ENCODE data around the gene HHAT. TPM values are rescaled to one million over a fixed set of nuclear protein-coding genes. Genes with fewer than 3 reads are reported as not detected.

HHAT gene
- polyA plus RNA-seq, 3 donors: 1.1 to 1.6 (median 1.5) TPM

DNA sequence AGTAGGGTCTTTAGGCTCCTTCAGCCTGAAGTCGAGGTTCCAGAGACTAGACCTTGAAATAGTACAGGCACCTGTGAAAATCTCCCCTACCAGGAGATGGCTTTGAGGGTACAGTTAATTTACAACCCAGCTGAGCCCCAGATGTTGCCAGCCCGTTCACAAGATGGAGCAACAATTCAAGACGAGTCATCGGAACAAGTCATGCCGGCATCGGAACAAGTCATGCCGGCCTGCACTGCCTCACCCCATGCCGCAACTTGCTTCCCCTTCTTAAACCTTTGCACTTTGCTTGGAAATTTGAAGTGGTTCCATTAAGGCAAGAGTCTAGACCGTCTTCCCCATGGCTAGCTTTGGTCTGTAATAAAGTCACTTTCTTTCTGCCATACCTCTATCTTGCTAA lies 16.0 kb downstream of the HHAT start:
- Mint-ChIP-seq H3K27ac (no peak overlapping the region), H3K36me3 (no peaks in the 10 kb centered on the region), H3K4me3 (no peak overlapping the region), H3K4me1 (peaks cover 15% of the 10 kb centered on the region), H3K9me3 (no peaks in the 10 kb centered on the region), H3K27me3 (ENCODE audit: low read depth in 3 of 3) (peaks cover 0 to 4% (median 0%) of the 10 kb centered on the region in 3 donors)
- no peak overlapping the region for H3K9ac ChIP-seq (ENCODE audit: insufficient read depth, low read length, poor library complexity, severe bottlenecking)
- no peaks in the 10 kb centered on the region for H3K36me3 ChIP-seq (replicated peaks in 1 of 2; ENCODE audit: control insufficient read depth in 1 of 2, insufficient read depth in 2 of 2, low read length in 2 of 2)
- H3K4me3 ChIP-seq (replicated peaks in 1 of 3; ENCODE audit: low read depth in 2 of 3, low read length in 3 of 3): no peak overlapping the region
- no peak overlapping the region for H3K4me2 ChIP-seq (replicated peaks; ENCODE audit: extremely low read depth, low read length, poor library complexity, severe bottlenecking)
- DNase-seq: no peak
- TF ChIP-seq, protein P1, sequence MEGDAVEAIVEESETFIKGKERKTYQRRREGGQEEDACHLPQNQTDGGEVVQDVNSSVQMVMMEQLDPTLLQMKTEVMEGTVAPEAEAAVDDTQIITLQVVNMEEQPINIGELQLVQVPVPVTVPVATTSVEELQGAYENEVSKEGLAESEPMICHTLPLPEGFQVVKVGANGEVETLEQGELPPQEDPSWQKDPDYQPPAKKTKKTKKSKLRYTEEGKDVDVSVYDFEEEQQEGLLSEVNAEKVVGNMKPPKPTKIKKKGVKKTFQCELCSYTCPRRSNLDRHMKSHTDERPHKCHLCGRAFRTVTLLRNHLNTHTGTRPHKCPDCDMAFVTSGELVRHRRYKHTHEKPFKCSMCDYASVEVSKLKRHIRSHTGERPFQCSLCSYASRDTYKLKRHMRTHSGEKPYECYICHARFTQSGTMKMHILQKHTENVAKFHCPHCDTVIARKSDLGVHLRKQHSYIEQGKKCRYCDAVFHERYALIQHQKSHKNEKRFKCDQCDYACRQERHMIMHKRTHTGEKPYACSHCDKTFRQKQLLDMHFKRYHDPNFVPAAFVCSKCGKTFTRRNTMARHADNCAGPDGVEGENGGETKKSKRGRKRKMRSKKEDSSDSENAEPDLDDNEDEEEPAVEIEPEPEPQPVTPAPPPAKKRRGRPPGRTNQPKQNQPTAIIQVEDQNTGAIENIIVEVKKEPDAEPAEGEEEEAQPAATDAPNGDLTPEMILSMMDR (IDR thresholded peaks at IDR 0.05): no peak
- 20% methylated on average over 3 of the region's 9 CpGs for WGBS (ENCODE audit: insufficient coverage)
- no peaks in the 10 kb centered on the region for H4K20me1 ChIP-seq (ENCODE audit: insufficient read depth, low read length)
- no peaks in the 10 kb centered on the region for H3K79me2 ChIP-seq (ENCODE audit: insufficient read depth, low read length)
- intact Hi-C loops (cut with micrococcal nuclease): no loop called here
- no peak overlapping the region for H2AFZ ChIP-seq (ENCODE audit: insufficient read depth, low read depth, low read length, poor library complexity, severe bottlenecking)
- H3K4me1 ChIP-seq (ENCODE audit: control insufficient read depth in 1 of 2, insufficient read depth in 2 of 2, low read length in 2 of 2): no peaks in the 10 kb centered on the region
- H3K27me3 ChIP-seq (ENCODE audit: control insufficient read depth in 2 of 2, insufficient read depth in 2 of 2, low read length in 2 of 2): no peaks in the 10 kb centered on the region
- no peak overlapping the region for H3K27ac ChIP-seq (ENCODE audit: low read depth in 1 of 2, low read length in 2 of 2)
- H3K9me3 ChIP-seq (replicated peaks in 1 of 2; ENCODE audit: control insufficient read depth in 1 of 2, insufficient read depth in 1 of 2, low read length in 2 of 2): no peaks in the 10 kb centered on the region

DNA sequence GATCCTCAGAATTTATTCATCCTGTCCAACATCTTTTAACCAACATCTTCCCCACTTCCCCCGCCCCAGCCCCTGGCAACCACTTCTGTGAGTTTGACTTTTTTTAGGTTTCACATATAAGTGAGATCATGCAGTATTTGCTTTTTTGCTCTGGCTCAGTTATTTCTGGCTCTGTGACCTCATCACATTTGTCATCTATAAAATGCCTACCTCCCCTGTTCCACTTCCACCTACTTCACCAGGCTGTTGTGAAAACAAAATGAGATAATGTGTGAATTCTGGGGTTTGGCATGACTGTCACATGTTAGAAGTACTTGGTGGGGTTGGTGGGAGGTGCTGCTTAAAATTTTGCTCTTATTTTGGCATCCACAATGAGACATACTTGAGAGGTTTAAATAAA lies 18.4 kb downstream of the HHAT start:
- TF ChIP-seq, protein P1 (IDR thresholded peaks at IDR 0.05): no peak
- Histone ChIP-seq H3K4me3 (replicated peaks in 1 of 3; ENCODE audit: low read depth in 2 of 3, low read length in 3 of 3) (no peak overlapping the region), H3K4me1 (ENCODE audit: control insufficient read depth in 1 of 2, insufficient read depth in 2 of 2, low read length in 2 of 2) (no peaks in the 10 kb centered on the region), H3K4me2 (replicated peaks; ENCODE audit: extremely low read depth, low read length, poor library complexity, severe bottlenecking) (no peak overlapping the region), H2AFZ (ENCODE audit: insufficient read depth, low read depth, low read length, poor library complexity, severe bottlenecking) (no peak overlapping the region), H3K27me3 (ENCODE audit: control insufficient read depth in 2 of 2, insufficient read depth in 2 of 2, low read length in 2 of 2) (no peaks in the 10 kb centered on the region), H3K9ac (ENCODE audit: insufficient read depth, low read length, poor library complexity, severe bottlenecking) (no peak overlapping the region), H3K27ac (ENCODE audit: low read depth in 1 of 2, low read length in 2 of 2) (no peak overlapping the region), H3K79me2 (ENCODE audit: insufficient read depth, low read length) (no peaks in the 10 kb centered on the region), H4K20me1 (ENCODE audit: insufficient read depth, low read length) (no peaks in the 10 kb centered on the region), H3K9me3 (replicated peaks in 1 of 2; ENCODE audit: control insufficient read depth in 1 of 2, insufficient read depth in 1 of 2, low read length in 2 of 2) (no peaks in the 10 kb centered on the region), H3K36me3 (replicated peaks in 1 of 2; ENCODE audit: control insufficient read depth in 1 of 2, insufficient read depth in 2 of 2, low read length in 2 of 2) (no peaks in the 10 kb centered on the region)
- Mint-ChIP-seq H3K27me3 (ENCODE audit: low read depth in 3 of 3) (no peaks in the 10 kb centered on the region), H3K9me3 (no peaks in the 10 kb centered on the region), H3K36me3 (no peaks in the 10 kb centered on the region), H3K27ac (no peak overlapping the region), H3K4me1 (peaks cover 5% of the 10 kb centered on the region), H3K4me3 (no peak overlapping the region)
- WGBS (ENCODE audit: insufficient coverage): 100% methylated on average over 1 of the region's 1 CpG
- DNase-seq: no peak
- intact Hi-C loops (cut with micrococcal nuclease): no loop called here
